HEK293T (cell line): ENCODE measurements around the gene FZD2.

ENCODE experiments used
- BHLHE40 ChIP-seq: fragments of 450-650 bp; IDR thresholded peaks from 2 replicates; pipeline ENCODE4 v1.6.1; 2016; ENCODE audit warnings: mild to moderate bottlenecking, moderate library complexity, borderline replicate concordance
- CTBP1 ChIP-seq: fragments of 450-650 bp; IDR thresholded peaks from 2 replicates; pipeline ENCODE4 v1.6.1; 2016; ENCODE audit warnings: borderline replicate concordance
- ELF4 ChIP-seq: fragments of 450-650 bp; IDR thresholded peaks from 2 replicates; pipeline ENCODE4 v1.6.1; 2017; ENCODE audit warnings: antibody characterized with exemption
- FOXA1 ChIP-seq: fragments of 450-650 bp; IDR thresholded peaks from 2 replicates; pipeline ENCODE4 v1.6.1; 2016; ENCODE audit warnings: mild to moderate bottlenecking
- FOXK2 ChIP-seq: fragments of 450-650 bp; IDR thresholded peaks from 2 replicates; pipeline ENCODE4 v1.6.1; 2016; ENCODE audit warnings: mild to moderate bottlenecking
- FOXM1 ChIP-seq: fragments of 450-650 bp; IDR thresholded peaks from 2 replicates; pipeline ENCODE4 v1.6.1; 2017; ENCODE audit warnings: mild to moderate bottlenecking, borderline replicate concordance
- L3MBTL2 ChIP-seq: fragments of 450-650 bp; conservative IDR thresholded peaks from 2 replicates; pipeline ENCODE4 v1.6.1; 2016; ENCODE audit warnings: mild to moderate bottlenecking
- NFRKB ChIP-seq: fragments of 450-650 bp; IDR thresholded peaks from 2 replicates; pipeline ENCODE4 v1.6.1; 2016; ENCODE audit warnings: mild to moderate bottlenecking, moderate library complexity
- SP1 ChIP-seq: fragments of 450-650 bp; IDR thresholded peaks from 2 replicates; pipeline ENCODE4 v1.6.1; 2017

- TF ChIP-seq BHLHE40, result no peak
- TF ChIP-seq L3MBTL2, result no peak
- no peak for TF ChIP-seq NFRKB
- TF ChIP-seq SP1, result no peak
- TF ChIP-seq ELF4, result no peak
- TF ChIP-seq FOXM1, result no peak
- TF ChIP-seq FOXA1, result no peak
- TF ChIP-seq CTBP1, result no peak
- no peak for TF ChIP-seq FOXK2
These were observed 44.7 kb downstream of the FZD2 start for GRCh38 chr17:44601973-44602372.
